Effector CD8-positive, alpha-beta T cell (primary cell): ENCODE data around the gene LILRA1.
"Not testable (repeated sequence)": the region's sequence is repeated elsewhere in the genome, so short reads cannot be mapped to it uniquely, and the experiment has no call there.

ENCODE experiments used
- DNase-seq: peaks from one replicate; lab custom pipeline; 2025; lab: John Stamatoyannopoulos, UW

The LILRA1 gene

GRCh38 chr19:54624934-54625730, 31.7 kb downstream of the LILRA1 start:
- not testable (repeated sequence) for DNase-seq

- no peak for DNase-seq
Observed at GRCh38 chr19:54626757-54627156, 33.3 kb downstream of the LILRA1 start.

- not testable (repeated sequence) for DNase-seq
Observed at GRCh38 chr19:54627912-54628311, 34.5 kb downstream of the LILRA1 start.

- DNase-seq: not testable (repeated sequence)
Observed at GRCh38 chr19:54630262-54630661, 36.8 kb downstream of the LILRA1 start, which contains the start of gene LILRB1. Gene LILRB1, plus strand, starts transcription at chr19:54630484. Its CDS starts 590 bp downstream, at chr19:54631074.

GRCh38 chr19:54630782-54631181, 37.4 kb downstream of the LILRA1 start:
- DNase-seq: no peak

- DNase-seq: not testable (repeated sequence)
Observed at GRCh38 chr19:54631489-54632337, 38.3 kb downstream of the LILRA1 start.

GRCh38 chr19:54632517-54632916, 39.1 kb downstream of the LILRA1 start:
- DNase-seq: not testable (repeated sequence)

GRCh38 chr19:54633401-54633800, 40.0 kb downstream of the LILRA1 start:
- no peak for DNase-seq

GRCh38 chr19:54636081-54636480, 42.6 kb downstream of the LILRA1 start:
- DNase-seq: not testable (repeated sequence)

- DNase-seq: no peak
Observed at GRCh38 chr19:54638683-54639082, 45.3 kb downstream of the LILRA1 start.

GRCh38 chr19:54642953-54643352, 49.5 kb downstream of the LILRA1 start:
- not testable (repeated sequence) for DNase-seq

- not testable (repeated sequence) for DNase-seq
Observed at GRCh38 chr19:54643583-54643982, 50.2 kb downstream of the LILRA1 start.

GRCh38 chr19:54644056-54644455, 50.6 kb downstream of the LILRA1 start:
- DNase-seq: no peak

- no peak for DNase-seq
Observed at GRCh38 chr19:54646331-54646841, 53.0 kb downstream of the LILRA1 start.

GRCh38 chr19:54648129-54648528, 54.7 kb downstream of the LILRA1 start:
- no peak for DNase-seq

GRCh38 chr19:54650108-54650655, 56.8 kb downstream of the LILRA1 start:
- DNase-seq: no peak
